ENCODE data around the gene TMEM270.

Gene TMEM270

DNA sequence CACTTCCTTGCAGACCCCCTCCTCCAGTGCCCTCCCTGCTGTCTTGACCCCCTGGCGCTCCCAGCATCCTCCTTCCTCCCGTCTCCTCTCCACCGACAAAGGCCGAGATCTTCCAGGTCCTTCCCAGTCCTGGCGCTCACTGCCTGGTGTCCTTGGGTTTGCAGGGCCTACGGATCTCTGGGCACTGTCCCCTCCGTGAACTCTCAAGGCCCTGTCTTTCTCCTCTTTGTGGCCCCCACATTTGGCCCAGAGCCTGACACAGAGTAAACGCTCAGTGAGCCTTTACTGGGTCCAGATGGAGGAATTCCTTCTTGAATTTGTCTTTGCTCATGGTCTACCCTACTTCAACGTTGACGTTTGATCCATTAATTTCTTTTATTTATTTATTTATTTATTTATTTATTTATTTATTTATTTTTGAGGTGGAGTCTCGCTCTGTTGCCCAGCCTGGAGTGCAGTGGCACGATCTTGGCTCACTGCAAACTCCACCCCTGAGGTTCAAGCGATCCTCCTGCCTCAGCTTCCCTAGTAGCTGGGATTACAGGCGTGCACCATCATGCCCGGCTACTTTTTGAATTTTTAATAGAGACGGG lies 29.7 kb downstream of the TMEM270 start:
- DNase-seq = no peak

DNA sequence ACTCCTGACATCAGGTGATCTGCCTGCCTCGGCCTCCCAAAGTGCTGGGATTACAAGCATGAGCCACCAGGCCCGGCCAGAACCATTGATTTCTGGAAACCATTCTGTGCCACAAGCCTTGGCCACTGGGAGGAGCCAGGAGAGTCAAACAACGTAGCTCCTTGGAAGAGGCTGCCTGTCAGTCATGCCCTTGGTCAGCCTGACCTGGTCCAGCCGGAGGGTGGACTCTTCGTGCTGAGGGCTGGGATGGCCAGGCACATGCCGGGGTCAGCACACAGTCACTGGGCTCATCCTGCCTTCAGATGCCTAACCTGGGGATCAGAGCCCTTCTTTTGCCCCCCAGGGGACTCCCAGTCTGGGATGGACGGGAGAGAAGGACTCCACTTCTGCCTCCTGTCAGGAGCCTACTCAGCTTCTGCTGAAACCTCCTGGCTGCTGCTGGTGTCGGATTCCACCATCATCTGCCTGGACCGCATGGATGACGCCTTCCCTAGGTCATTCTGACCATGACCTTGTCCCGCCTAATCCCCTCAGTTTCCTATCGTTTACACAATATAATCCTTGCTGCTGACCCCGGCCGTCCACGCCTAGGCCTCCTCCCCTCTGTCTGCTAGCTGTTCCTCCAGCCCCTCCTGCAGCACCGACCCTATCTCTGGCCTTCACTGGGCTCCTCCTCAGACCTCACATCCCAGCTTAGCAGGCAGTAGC lies 30.4 kb downstream of the TMEM270 start:
- no peak for DNase-seq

GRCh38 chr7:73892003-73892999 lies 31.3 kb downstream of the TMEM270 start:
- no peak for DNase-seq

DNA sequence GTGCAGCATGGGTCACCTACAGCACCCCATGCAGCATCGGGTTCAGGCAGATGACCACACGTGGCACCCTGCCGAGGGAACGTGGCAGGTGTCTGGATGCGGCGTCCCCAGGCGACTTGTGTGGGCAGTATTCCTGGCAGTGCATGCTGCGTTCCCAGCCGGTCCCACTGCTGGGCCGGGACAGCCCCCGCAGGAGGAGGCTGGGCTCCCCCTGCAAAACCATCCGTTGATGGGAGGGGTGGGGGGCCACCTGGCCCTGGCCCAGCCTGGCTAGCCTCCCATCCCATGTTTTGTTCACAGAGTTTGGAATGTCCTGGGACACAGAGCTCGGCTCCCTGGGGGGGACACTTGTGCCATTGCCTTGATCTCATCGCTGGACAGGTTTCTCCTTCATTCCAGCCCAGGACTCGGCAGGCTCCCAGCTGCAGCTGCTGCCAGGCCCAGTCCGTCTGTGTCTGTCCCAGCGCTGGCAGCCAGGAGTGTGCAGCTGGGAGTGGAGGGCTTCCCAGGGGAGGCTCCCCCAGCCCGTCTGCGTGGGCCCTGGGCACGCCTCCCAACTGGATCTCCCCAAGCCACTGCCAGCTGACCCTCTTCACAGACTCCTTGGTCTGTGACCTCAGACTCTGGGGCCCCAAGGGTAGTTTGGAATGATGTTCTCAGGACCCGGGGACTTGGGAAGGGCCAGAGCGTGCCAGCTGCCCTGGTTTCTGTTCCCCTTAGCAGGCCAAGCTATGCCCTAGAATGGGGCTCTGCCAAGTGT lies 32.6 kb downstream of the TMEM270 start:
- peak in 7 of 14 donors; percentile 22 to 67 (median 51) for DNase-seq

GRCh38 chr7:73894166-73894565 lies 33.2 kb downstream of the TMEM270 start:
- no peak for DNase-seq

GRCh38 chr7:73894733-73895551 lies 34.0 kb downstream of the TMEM270 start:
- DNase-seq = peak in 1 of 14 donors; percentile 50

- DNase-seq = no peak
Measured at GRCh38 chr7:73895626-73896025, 34.7 kb downstream of the TMEM270 start.

- no peak for DNase-seq
Measured at GRCh38 chr7:73896454-73896853, 35.5 kb downstream of the TMEM270 start.

DNA sequence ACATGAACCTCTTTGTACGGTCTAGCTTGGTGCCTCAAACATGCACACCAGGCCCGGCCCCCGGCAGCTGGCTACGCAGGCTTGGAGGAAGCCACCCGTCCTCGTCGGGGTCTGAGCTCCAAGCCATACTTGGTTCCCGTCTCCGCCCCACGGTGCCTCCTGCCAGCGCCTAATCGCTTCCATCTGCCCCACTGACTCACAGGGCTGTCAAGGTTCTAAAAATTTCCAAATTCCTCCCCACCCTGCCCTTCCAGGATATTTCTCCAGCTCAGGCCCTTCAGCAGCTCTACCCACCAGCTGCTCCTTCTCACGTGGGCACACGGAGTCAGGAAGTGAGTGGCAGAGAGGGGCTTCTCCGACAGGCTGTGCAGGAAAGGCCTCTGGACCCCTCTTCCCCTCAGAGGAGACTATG lies 38.8 kb downstream of the TMEM270 start:
- DNase-seq = no peak

- no peak for DNase-seq
Measured at GRCh38 chr7:73900286-73900685, 39.3 kb downstream of the TMEM270 start.

GRCh38 chr7:73901231-73901822 lies 40.4 kb downstream of the TMEM270 start:
- no peak for DNase-seq

- DNase-seq = no peak
Measured at GRCh38 chr7:73901823-73902597, 41.1 kb downstream of the TMEM270 start.

- DNase-seq = no peak
Measured at GRCh38 chr7:73903321-73904218, 42.6 kb downstream of the TMEM270 start.

DNA sequence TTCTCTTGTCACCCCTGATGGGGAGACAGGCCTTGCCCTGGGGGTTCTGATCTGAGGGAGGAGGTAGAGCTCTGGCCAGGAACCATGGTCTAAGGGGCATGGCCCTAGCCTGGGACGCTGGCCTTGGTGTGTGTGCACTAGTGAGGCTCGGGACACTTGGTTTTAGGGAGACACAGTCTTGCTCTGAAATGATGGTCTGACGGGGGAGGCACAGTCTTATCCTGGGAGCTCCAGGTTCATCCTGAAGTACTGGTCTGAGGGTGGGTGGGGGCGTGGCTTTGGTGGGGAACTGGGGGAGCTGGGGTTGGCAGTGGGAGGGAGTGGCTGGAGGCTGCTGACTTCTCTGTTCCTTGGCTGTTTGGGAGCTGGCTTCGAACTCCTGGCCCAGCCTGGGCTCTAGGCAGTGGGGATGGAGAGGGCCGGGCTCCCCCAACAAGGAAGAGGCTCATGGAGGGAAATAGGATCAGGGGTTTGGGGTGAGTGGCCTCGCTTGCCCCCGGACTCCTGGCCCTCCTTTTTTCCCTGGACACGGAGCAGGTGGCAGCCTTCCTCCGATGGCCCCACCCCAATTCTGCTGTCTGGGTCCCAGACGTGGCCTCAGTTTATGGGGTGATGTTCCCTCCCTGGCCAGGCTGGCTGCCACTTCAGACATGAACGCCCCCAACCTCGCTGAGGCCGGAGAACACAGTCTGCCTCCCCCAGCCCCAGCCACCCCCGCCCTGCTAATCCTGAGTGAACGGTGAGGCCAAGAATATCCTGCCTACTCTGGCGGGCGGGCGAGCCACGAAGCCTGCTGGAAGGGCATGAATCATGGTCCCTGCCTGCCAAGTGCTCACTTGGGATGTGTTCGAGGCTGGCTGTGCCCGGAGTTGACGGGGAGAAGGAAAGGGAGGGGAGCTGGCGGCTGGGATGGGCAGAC lies 43.5 kb downstream of the TMEM270 start:
- DNase-seq = peak in 5 of 14 donors; percentile 5 to 73 (median 14)

DNA sequence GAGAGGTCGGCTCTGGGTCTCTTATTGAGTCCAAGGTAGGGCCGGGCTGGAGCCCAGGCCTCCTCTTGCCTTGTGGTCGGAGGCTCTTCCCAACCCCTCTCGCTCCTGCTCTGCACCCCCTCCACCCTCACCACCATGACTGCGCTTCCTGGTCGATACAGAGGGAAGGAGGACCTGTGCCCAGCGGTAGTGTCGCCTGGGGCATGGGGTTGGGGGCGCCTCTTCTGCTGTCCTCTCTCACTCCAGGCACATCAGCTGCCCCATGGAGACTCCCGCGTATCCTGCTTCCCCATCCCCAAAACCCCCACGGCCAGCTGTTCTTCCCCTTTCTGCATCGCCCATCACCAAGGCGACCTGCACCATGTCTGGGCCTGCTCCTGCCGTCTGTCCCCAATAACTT lies 44.4 kb downstream of the TMEM270 start:
- no peak for DNase-seq

- no peak for DNase-seq
Measured at GRCh38 chr7:73906874-73907273, 45.9 kb downstream of the TMEM270 start.

GRCh38 chr7:73907554-73908122 lies 46.7 kb downstream of the TMEM270 start:
- DNase-seq = no peak

Data from C1 segment of cervical spinal cord (tissue), 14 donors.